ENCODE data around the gene CYP2A6.
"Not testable (repeated sequence)": the region's sequence is repeated elsewhere in the genome, so short reads cannot be mapped to it uniquely, and the experiment has no call there.

DNA sequence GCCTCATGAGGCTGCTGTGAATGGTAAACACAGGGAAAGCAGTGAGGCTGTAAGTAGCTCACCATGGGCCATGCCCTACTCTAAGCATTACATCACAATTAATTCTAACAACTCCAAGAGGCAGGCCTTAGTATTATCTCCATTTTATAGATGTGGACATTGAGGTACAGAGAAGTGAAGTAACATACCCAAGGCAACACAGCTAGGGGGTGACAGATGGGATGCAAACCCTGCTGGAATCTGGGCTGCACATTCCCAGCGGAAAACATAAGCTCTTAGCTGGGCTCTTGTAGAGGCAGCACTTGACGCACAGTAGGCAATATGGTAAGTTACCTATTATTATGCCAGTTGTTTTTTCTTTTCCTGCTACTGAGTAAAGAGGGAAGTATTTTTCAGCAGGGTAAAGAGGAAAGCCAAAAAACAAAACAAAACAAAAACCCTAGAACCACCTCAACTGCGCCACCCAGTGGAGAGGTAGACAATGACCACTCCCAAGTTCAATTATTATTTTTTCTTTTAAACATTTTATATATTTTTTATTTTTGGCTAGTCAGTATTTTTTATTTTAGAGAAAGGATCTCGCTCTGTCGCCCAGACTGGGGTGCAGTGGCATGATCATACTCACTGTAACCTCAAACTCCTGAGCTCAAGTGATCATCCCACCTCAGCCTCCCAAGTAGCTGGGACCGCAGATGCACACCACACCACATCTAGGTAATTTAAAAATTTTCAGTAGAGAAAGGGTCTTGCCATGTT is 30.6 kb downstream of the CYP2A6 start:
- peak; percentile 64 for TF ChIP-seq CTCF (IDR thresholded peaks at IDR 0.05; ENCODE audit: low read depth, low read length)
- not testable (repeated sequence) for TF ChIP-seq EZH2phosphoT487 (IDR thresholded peaks at IDR 0.05; ENCODE audit: low read depth)
